LNCaP clone FGC (cell line): ENCODE measurements around the gene SLC38A10.

Experiments
- DNase-seq: peaks from one replicate; pipeline ENCODE4 v3.0.0-alpha.2; 2011; ENCODE audit warnings: low read depth
- H3K4me3 ChIP-seq: 2 replicates; pipeline ENCODE4 v1.5.1; 2011; ENCODE audit warnings: mild to moderate bottlenecking, low read depth, low read length, control low read depth
- CTCF ChIP-seq: IDR thresholded peaks from 2 replicates; pipeline ENCODE4 v1.5.1; 2012; ENCODE audit warnings: mild to moderate bottlenecking; ENCODE audit not compliant: control insufficient read depth, insufficient read depth; ENCODE audit errors: extremely low read depth

SLC38A10 gene

GRCh38 chr17:81233316-81233715, 61.8 kb downstream of the SLC38A10 start:
- DNase-seq: no peak
- TF ChIP-seq CTCF: no peak
- no peak overlapping the region for H3K4me3 ChIP-seq

GRCh38 chr17:81232616-81233241, 62.4 kb downstream of the SLC38A10 start:
- TF ChIP-seq CTCF: no peak
- DNase-seq: no peak
- H3K4me3 ChIP-seq: no peak overlapping the region

GRCh38 chr17:81231766-81232581, 63.1 kb downstream of the SLC38A10 start:
- no peak for TF ChIP-seq CTCF
- no peak for DNase-seq
- H3K4me3 ChIP-seq: no peak overlapping the region

GRCh38 chr17:81231121-81231645, 63.9 kb downstream of the SLC38A10 start:
- DNase-seq: no peak
- no peak for TF ChIP-seq CTCF
- no peak overlapping the region for H3K4me3 ChIP-seq

GRCh38 chr17:81230043-81230820, 64.9 kb downstream of the SLC38A10 start:
- no peak overlapping the region for H3K4me3 ChIP-seq
- no peak for DNase-seq
- peak; percentile 38 for TF ChIP-seq CTCF

GRCh38 chr17:81229666-81229920, 65.5 kb downstream of the SLC38A10 start:
- TF ChIP-seq CTCF: no peak
- no peak for DNase-seq
- no peak overlapping the region for H3K4me3 ChIP-seq
